H9 (cell line): ENCODE results near the gene NRP2. TPM values are rescaled to one million over a fixed set of nuclear protein-coding genes. Genes with fewer than 3 reads are reported as not detected.
A peak's percentile ranks its signal among the peaks of the same experiment; 100 is the strongest.

Source experiments
- DNase-seq: peaks from one replicate; pipeline ENCODE4 v3.0.0-alpha.2; 2017
- H2AFZ ChIP-seq: one replicate; pipeline ENCODE4 v1.6.1; 2013; ENCODE audit warnings: mild to moderate bottlenecking, low read length, control low read depth, moderate library complexity
- H2AK5ac ChIP-seq: 2 replicates; pipeline ENCODE4 v1.6.1; 2013; ENCODE audit warnings: low read length, control low read depth, mixed read lengths; ENCODE audit not compliant: insufficient read length
- H2BK120ac ChIP-seq: one replicate; pipeline ENCODE4 v1.6.1; 2013; ENCODE audit warnings: low read depth, mild to moderate bottlenecking, low read length, control low read depth, inconsistent platforms; ENCODE audit not compliant: poor library complexity, severe bottlenecking
- H2BK12ac ChIP-seq: 2 replicates; pipeline ENCODE4 v1.6.1; 2013; ENCODE audit warnings: low read length, control low read depth, mixed read lengths, low read depth; ENCODE audit not compliant: insufficient read length
- H2BK15ac ChIP-seq: 2 replicates; pipeline ENCODE4 v1.6.1; 2013; ENCODE audit warnings: low read depth, low read length, control low read depth
- H2BK20ac ChIP-seq: one replicate; pipeline ENCODE4 v1.6.1; 2013; ENCODE audit warnings: low read depth, mild to moderate bottlenecking, low read length, control low read depth, inconsistent platforms; ENCODE audit not compliant: poor library complexity, severe bottlenecking
- H2BK5ac ChIP-seq: 2 replicates; pipeline ENCODE4 v1.6.1; 2013; ENCODE audit warnings: low read length, control low read depth, mixed read lengths; ENCODE audit not compliant: insufficient read length
- H3K14ac ChIP-seq: 2 replicates; pipeline ENCODE4 v1.6.1; 2013; ENCODE audit warnings: low read length, control low read depth; ENCODE audit not compliant: insufficient read depth
- H3K18ac ChIP-seq: 2 replicates; pipeline ENCODE4 v1.6.1; 2013; ENCODE audit warnings: low read depth, mild to moderate bottlenecking, mixed read lengths, low read length, control low read depth; ENCODE audit not compliant: insufficient read length
- H3K23ac ChIP-seq: 2 replicates; pipeline ENCODE4 v1.6.1; 2013; ENCODE audit warnings: low read length, control low read depth, mixed read lengths, low read depth; ENCODE audit not compliant: insufficient read length
- H3K23me2 ChIP-seq: 2 replicates; pipeline ENCODE4 v1.6.1; 2013; ENCODE audit warnings: low read depth, mild to moderate bottlenecking, mixed read lengths, low read length, control low read depth; ENCODE audit not compliant: insufficient read length, poor library complexity, severe bottlenecking
- H3K27ac ChIP-seq: 2 replicates; pipeline ENCODE4 v1.5.1; 2013; ENCODE audit warnings: low read length, control low read depth, mixed read lengths, low read depth; ENCODE audit not compliant: insufficient read length
- H3K27me3 ChIP-seq: 2 replicates; pipeline ENCODE4 v1.6.1; 2013; ENCODE audit warnings: low read length, control low read depth, inconsistent platforms; ENCODE audit not compliant: insufficient read depth
- H3K4ac ChIP-seq: 2 replicates; pipeline ENCODE4 v1.6.1; 2013; ENCODE audit warnings: low read depth, mild to moderate bottlenecking, control low read depth, inconsistent platforms, low read length, moderate library complexity
- H3K4me1 ChIP-seq: 2 replicates; pipeline ENCODE4 v1.6.1; 2013; ENCODE audit warnings: low read length, control low read depth, inconsistent platforms; ENCODE audit not compliant: insufficient read depth
- H3K4me2 ChIP-seq: 2 replicates; pipeline ENCODE4 v1.6.1; 2013; ENCODE audit warnings: low read length, control low read depth, mixed read lengths; ENCODE audit not compliant: insufficient read length, insufficient read depth
- H3K56ac ChIP-seq: 2 replicates; pipeline ENCODE4 v1.6.1; 2013; ENCODE audit warnings: low read depth, mild to moderate bottlenecking, mixed read lengths, low read length, control low read depth; ENCODE audit not compliant: insufficient read length
- H3K79me1 ChIP-seq: 2 replicates; pipeline ENCODE4 v1.6.1; 2013; ENCODE audit warnings: low read depth, mild to moderate bottlenecking, moderate library complexity, low read length, control low read depth, inconsistent platforms; ENCODE audit not compliant: insufficient read depth, poor library complexity, severe bottlenecking
- H3K79me2 ChIP-seq: 2 replicates; pipeline ENCODE4 v1.6.1; 2013; ENCODE audit warnings: low read length, control low read depth, inconsistent platforms; ENCODE audit not compliant: insufficient read depth
- H3K9ac ChIP-seq: 2 replicates; pipeline ENCODE4 v1.6.1; 2013; ENCODE audit warnings: low read length, control low read depth, mixed read lengths; ENCODE audit not compliant: insufficient read length; ENCODE audit errors: extremely low read depth
- H3K9me3 ChIP-seq: one replicate; pipeline ENCODE4 v1.6.1; 2013; ENCODE audit warnings: low read depth, low read length, inconsistent platforms; ENCODE audit not compliant: control insufficient read depth
- H3T11ph ChIP-seq: one replicate; pipeline ENCODE4 v1.6.1; 2013; ENCODE audit warnings: mild to moderate bottlenecking, low read length, control low read depth, inconsistent platforms
- H4K20me1 ChIP-seq: one replicate; pipeline ENCODE4 v1.6.1; 2013; ENCODE audit not compliant: control insufficient read depth, insufficient read length, insufficient read depth
- H4K5ac ChIP-seq: 2 replicates; pipeline ENCODE4 v1.6.1; 2013; ENCODE audit warnings: low read depth, mild to moderate bottlenecking, mixed read lengths, low read length, control low read depth; ENCODE audit not compliant: insufficient read length
- H4K8ac ChIP-seq: replicated peaks from 2 replicates; pipeline ENCODE4 v1.6.1; 2013; ENCODE audit warnings: low read length, control low read depth, mixed read lengths, low read depth; ENCODE audit not compliant: insufficient read length
- H4K91ac ChIP-seq: 2 replicates; pipeline ENCODE4 v1.6.1; 2013; ENCODE audit warnings: low read depth, mild to moderate bottlenecking, moderate library complexity, mixed read lengths, low read length, control low read depth; ENCODE audit not compliant: insufficient read length
- H3K27ac Mint-ChIP-seq, 3 experiments: 2 replicates in 2 of 3; 3 replicates in 1 of 3; pipeline ENCODE4 v1.8.0; 2020 to 2021; ENCODE audit warnings: mixed read lengths in 3 of 3, mild to moderate bottlenecking in 1 of 3, moderate library complexity in 1 of 3
- H3K27me3 Mint-ChIP-seq: 2 replicates; pipeline ENCODE4 v1.8.0; 2021; ENCODE audit warnings: low read depth, mild to moderate bottlenecking, moderate library complexity, mixed read lengths
- H3K36me3 Mint-ChIP-seq, 3 experiments: 2 replicates in 2 of 3; 3 replicates in 1 of 3; pipeline ENCODE4 v1.8.0; 2020 to 2021; ENCODE audit warnings: low read depth in 3 of 3, mixed read lengths in 3 of 3; ENCODE audit not compliant: insufficient read depth in 1 of 3
- H3K4me1 Mint-ChIP-seq, 2 experiments: 2 replicates each; pipeline ENCODE4 v1.8.0; 2020; ENCODE audit warnings: mixed read lengths in 2 of 2
- H3K4me3 Mint-ChIP-seq, 2 experiments: 2 replicates in 1 of 2; 3 replicates in 1 of 2; pipeline ENCODE4 v1.8.0; 2020 to 2021; ENCODE audit warnings: mild to moderate bottlenecking in 2 of 2, mixed read lengths in 2 of 2, moderate library complexity in 1 of 2
- H3K9me3 Mint-ChIP-seq, 2 experiments: 2 replicates in 1 of 2; 3 replicates in 1 of 2; pipeline ENCODE4 v1.8.0; 2020; ENCODE audit warnings: mild to moderate bottlenecking in 2 of 2, mixed read lengths in 2 of 2, moderate library complexity in 1 of 2
- CTCF ChIP-seq: fragments of 200-600 bp; sonication (generic); conservative IDR thresholded peaks from 3 replicates; pipeline ENCODE4 v1.8.0; 2021; ENCODE audit warnings: antibody characterized with exemption, mild to moderate bottlenecking
- WGBS: extraction: QIAGEN DNeasy Blood & Tissue Kit; methylation state at CpG from one replicate; pipeline ENCODE4 v1.1.7; 2013; ENCODE audit warnings: missing lambda C conversion rate, low lambda C conversion rate, mixed read lengths; ENCODE audit not compliant: insufficient read length; ENCODE audit errors: extremely low coverage; 5-methylcytosine and 5-hydroxymethylcytosine counted together
- total RNA-seq: library from RNA; stranded (reverse); gene quantifications from 2 replicates; pipeline ENCODE4 v1.2.1, GENCODE V29; 2021

The NRP2 gene
- total RNA-seq, 1 experiment from 2014 or later: 19.7 TPM

GRCh38 chr2:205715831-205716525 is 33.7 kb downstream of the NRP2 start:
- Mint-ChIP-seq H3K9me3 (no peaks in the 10 kb centered on the region), H3K27ac (peak overlapping the region in 1 of 3 experiments; percentile 88; a peak in 2 of 7 replicates)

More at GRCh38 chr2:205715831-205716525, 33.7 kb downstream of the NRP2 start:
- no peak overlapping the region for H3K56ac ChIP-seq
- no peak overlapping the region for H4K91ac ChIP-seq
- H3K79me1 ChIP-seq: no peaks in the 10 kb centered on the region
- H3K4me3 Mint-ChIP-seq: no peak overlapping the region
- no peak overlapping the region for H3K14ac ChIP-seq
- no peaks in the 10 kb centered on the region for H3K27me3 ChIP-seq
- no peak overlapping the region for H2BK20ac ChIP-seq
- no peaks in the 10 kb centered on the region for H3K23me2 ChIP-seq
- peaks cover 9 to 24% (median 23%) of the 10 kb centered on the region in 3 experiments for H3K36me3 Mint-ChIP-seq
- H4K20me1 ChIP-seq: peaks cover 3% of the 10 kb centered on the region
- no peak overlapping the region for H3K23ac ChIP-seq
- H4K5ac ChIP-seq: no peak overlapping the region
- H4K8ac ChIP-seq: no peak overlapping the region
- peaks cover 10% of the 10 kb centered on the region for H3K4me1 ChIP-seq
- no peak overlapping the region for H3K4me2 ChIP-seq
- H3K4ac ChIP-seq: no peak overlapping the region
- no peak overlapping the region for H2AK5ac ChIP-seq
- H3K79me2 ChIP-seq: no peaks in the 10 kb centered on the region
- peaks cover 61 to 78% of the 10 kb centered on the region in 2 experiments for H3K4me1 Mint-ChIP-seq
- H3K9me3 ChIP-seq: no peaks in the 10 kb centered on the region
- H3K27me3 Mint-ChIP-seq: no peaks in the 10 kb centered on the region; the same call in 1 of the 2 replicates
- no peak overlapping the region for H3K9ac ChIP-seq
- H3K18ac ChIP-seq: no peak overlapping the region
- H2AFZ ChIP-seq: no peak overlapping the region
- WGBS: no CpG with 5 or more reads among the region's 20 CpGs
- H2BK15ac ChIP-seq: no peak overlapping the region
- H3T11ph ChIP-seq: no peak overlapping the region
- H2BK12ac ChIP-seq: no peak overlapping the region
- peak; percentile 53; the same call in 2 of the 3 replicates for TF ChIP-seq CTCF
- no peak overlapping the region for H2BK120ac ChIP-seq
- no peak overlapping the region for H2BK5ac ChIP-seq
- no peak overlapping the region for H3K27ac ChIP-seq
- DNase-seq: peak; percentile 84
